HepG2 (cell line): ENCODE results near the gene NKD1. TPM values are rescaled to one million over a fixed set of nuclear protein-coding genes. Genes with fewer than 3 reads are reported as not detected.

Experiments used
- ATAC-seq: fragments of 200-7000 bp; cut with Tn5 transposase; 3 replicates; pipeline ENCODE4 v1.9.1; 2020; ENCODE audit warnings: mild to moderate bottlenecking, moderate library complexity
- BruUV-seq: library from RNA; stranded (reverse); fragments of 400-500 nt; replicated peaks from 2 replicates; lab custom pipeline; 2021; lab: Mats Ljungman, UMichigan
- CTCF ChIA-PET: fragments of 300-600 bp; formaldehyde crosslinking; extraction: SDS; loops from one replicate; lab custom pipeline; 2021; ENCODE audit warnings: low total read pairs, inconsistent platforms, low intra/inter-chr PET ratio; lab: Yijun Ruan, JAX
- POLR2A ChIA-PET: fragments of 350-600 bp; sonication (Branson Sonifier 250); formaldehyde crosslinking; loops from one replicate; lab custom pipeline; 2020; ENCODE audit warnings: antibody characterized with exemption, inconsistent platforms; lab: Yijun Ruan, JAX
- DNase-seq: peaks from one replicate; pipeline ENCODE4 v3.0.0-alpha.2; 2015; ENCODE audit warnings: low spot score
- FAIRE-seq: peaks from 3 replicates; lab custom pipeline; 2011; peaks lifted over from hg19 to GRCh38; lab: Jason Lieb, UNC
- H2AFZ ChIP-seq: one replicate; pipeline ENCODE4 v1.6.1; 2011; ENCODE audit warnings: low read length, inconsistent platforms
- H3K27ac ChIP-seq: fragments of 300-600 bp; 3 replicates; pipeline ENCODE4 v1.8.0; 2011; ENCODE audit warnings: mixed run types, mild to moderate bottlenecking, mixed read lengths, low read length, inconsistent platforms; ENCODE audit not compliant: insufficient read depth; ENCODE audit errors: extremely low read length
- H3K27me3 ChIP-seq, 2 experiments: fragments of 200-600 bp in 1 of 2; 2 replicates in 1 of 2; 3 replicates in 1 of 2; pipeline versions ENCODE4 v1.6.0 to v1.8.0; 2011; ENCODE audit warnings: low read length in 2 of 2, mild to moderate bottlenecking in 2 of 2, moderate library complexity in 2 of 2, inconsistent platforms in 1 of 2; ENCODE audit not compliant: insufficient read depth in 2 of 2, control insufficient read depth in 1 of 2
- H3K36me3 ChIP-seq, 2 experiments: fragments of 200-600 bp in 1 of 2; replicated peaks in 1 of 2; 2 replicates in 1 of 2; 3 replicates in 1 of 2; pipeline versions ENCODE4 v1.5.1 to v1.8.0; 2011; ENCODE audit warnings: low read length in 2 of 2, inconsistent platforms in 1 of 2; ENCODE audit not compliant: insufficient read depth in 2 of 2, control insufficient read depth in 1 of 2
- H3K4me1 ChIP-seq: 2 replicates; pipeline ENCODE4 v1.5.1; 2012; ENCODE audit warnings: low read length, inconsistent platforms; ENCODE audit not compliant: insufficient read depth
- H3K4me2 ChIP-seq: 2 replicates; pipeline ENCODE4 v1.6.0; 2011; ENCODE audit warnings: low read depth, low read length, inconsistent platforms
- H3K4me3 ChIP-seq, 3 experiments: fragments of 200-600 bp in 1 of 3; sonication (generic), shearing (Covaris generic) in 1 of 3; replicated peaks in 1 of 3; 2 replicates each; pipeline ENCODE4 v1.5.1; 2011 to 2016; ENCODE audit warnings: low read length in 3 of 3, inconsistent platforms in 2 of 3, low read depth in 2 of 3, mild to moderate bottlenecking in 2 of 3, control low read depth in 1 of 3, mixed read lengths in 1 of 3; ENCODE audit not compliant: insufficient read depth in 1 of 3
- H3K79me2 ChIP-seq: one replicate; pipeline ENCODE4 v1.6.1; 2011; ENCODE audit warnings: low read length, inconsistent platforms; ENCODE audit not compliant: insufficient read depth
- H3K9ac ChIP-seq: 2 replicates; pipeline ENCODE4 v1.6.0; 2011; ENCODE audit warnings: mild to moderate bottlenecking, low read depth, low read length, inconsistent platforms; ENCODE audit not compliant: insufficient read depth
- H3K9me3 ChIP-seq: 2 replicates; pipeline ENCODE4 v1.5.1; 2012; ENCODE audit warnings: mild to moderate bottlenecking, low read length
- H4K20me1 ChIP-seq: 2 replicates; pipeline ENCODE4 v1.6.0; 2011; ENCODE audit warnings: inconsistent platforms, mild to moderate bottlenecking, low read length, moderate library complexity; ENCODE audit not compliant: insufficient read depth
- CEBPG ChIP-seq: IDR thresholded peaks from 2 replicates; pipeline ENCODE4 v1.6.1; 2016
- DMTF1 ChIP-seq: sonication (generic); formaldehyde crosslinking; IDR thresholded peaks from 2 replicates; pipeline ENCODE4 v1.4.0; 2020; ENCODE audit warnings: mild to moderate bottlenecking, missing genetic modification reagents
- FOXP1 ChIP-seq, 2 experiments: fragments of 450-650 bp in 1 of 2; IDR thresholded peaks; 2 replicates each; pipeline ENCODE4 v1.6.1; 2017 to 2018; ENCODE audit warnings: antibody characterized with exemption in 1 of 2
- GABPB1 ChIP-seq: IDR thresholded peaks from 2 replicates; pipeline ENCODE4 v1.6.1; 2016; ENCODE audit warnings: mild to moderate bottlenecking, missing genetic modification reagents, moderate library complexity, missing compliant biosample characterization
- GATAD2A ChIP-seq: IDR thresholded peaks from 2 replicates; pipeline ENCODE4 v1.6.1; 2016
- RARA ChIP-seq: IDR thresholded peaks from 2 replicates; pipeline ENCODE4 v1.6.1; 2016; ENCODE audit warnings: missing genetic modification reagents, missing compliant biosample characterization
- SOX5 ChIP-seq: IDR thresholded peaks from 2 replicates; pipeline ENCODE4 v1.6.1; 2016; ENCODE audit warnings: borderline replicate concordance
- ZNF121 ChIP-seq: sonication (generic); formaldehyde crosslinking; IDR thresholded peaks from 2 replicates; pipeline ENCODE4 v1.5.0; 2020; ENCODE audit warnings: mild to moderate bottlenecking, missing genetic modification reagents
- ZNF460 ChIP-seq: sonication (generic); formaldehyde crosslinking; IDR thresholded peaks from 2 replicates; pipeline ENCODE4 v1.5.1; 2020; ENCODE audit warnings: missing genetic modification reagents, mild to moderate bottlenecking, borderline replicate concordance
- ZNF513 ChIP-seq: sonication (generic); formaldehyde crosslinking; conservative IDR thresholded peaks from 2 replicates; pipeline ENCODE4 v1.5.0; 2020; ENCODE audit warnings: missing genetic modification reagents
- ZNF770 ChIP-seq: sonication (generic); formaldehyde crosslinking; IDR thresholded peaks from 2 replicates; pipeline ENCODE4 v1.5.0; 2020; ENCODE audit warnings: mild to moderate bottlenecking, missing genetic modification reagents
- ZNF790 ChIP-seq: sonication (generic); formaldehyde crosslinking; IDR thresholded peaks from 2 replicates; pipeline ENCODE4 v1.8.0; 2022; ENCODE audit warnings: missing genetic modification reagents, mild to moderate bottlenecking, borderline replicate concordance
- WGBS: methylation state at CpG from one replicate; pipeline ENCODE4 v1.1.6; 2017; ENCODE audit warnings: low lambda C conversion rate; 5-methylcytosine and 5-hydroxymethylcytosine counted together
- in situ Hi-C: cut with HindIII; loops from 2 replicates; pipeline ENCODE4 v1.10.0; 2017; ENCODE audit warnings: low pct_unique_long_range_greater_than_20kb; ENCODE audit not compliant: extremely low pct_ligation_motif_present
- intact Hi-C: fragments of 100-400 bp; cut with micrococcal nuclease; formaldehyde crosslinking; loops from one replicate; pipeline ENCODE4 v1.10.0; 2022; ENCODE audit not compliant: unreplicated experiment
- polyA plus RNA-seq, 8 experiments: library from polyadenylated mRNA; depleted of rRNA in 3 of 8; stranded (reverse) in 7 of 8; unstranded in 1 of 8; fragments of >200 nt; fragmentation: Illumina TruSeq in 4 of 8; extraction: Trizol in 4 of 8; gene quantifications; 2 replicates each; pipeline versions ENCODE4 v1.2.1 to v1.2.3, GENCODE V29; 2011 to 2016; ENCODE audit warnings: low read depth in 4 of 8, missing spikeins in 1 of 8, mixed read lengths in 1 of 8; ENCODE audit not compliant: insufficient read depth in 1 of 8
- total RNA-seq, 5 experiments: library from RNA; depleted of rRNA; stranded (reverse); fragments of >200 nt; fragmentation: Illumina TruSeq; extraction: Trizol; gene quantifications; 2 replicates each; pipeline ENCODE4 v1.2.3, GENCODE V29; 2016; ENCODE audit warnings: low read depth in 1 of 5

The NKD1 gene
- total and polyA plus RNA-seq, 2 of the 13 experiments (the other 11 are each of a cell fraction or from before 2014, with no cell fraction given) = 70.4 to 121 TPM

- CTCF ChIA-PET = no interaction called here
Measured at GRCh38 chr16:50500171-50500874, 47.9 kb upstream of the NKD1 start.

More at GRCh38 chr16:50500171-50500874, 47.9 kb upstream of the NKD1 start:
- Histone ChIP-seq H3K9me3 (0 out of 2 replicates have a peak, but pooled peaks cover 6% of the 10 kb centered on the region), H3K4me2 (no peak overlapping the region), H3K4me3 (no peak overlapping the region), H3K36me3 (no peaks in the 10 kb centered on the region), H2AFZ (no peak overlapping the region), H3K27me3 (no peaks in the 10 kb centered on the region), H3K79me2 (no peaks in the 10 kb centered on the region), H4K20me1 (no peaks in the 10 kb centered on the region), H3K9ac (no peak overlapping the region), H3K27ac (no peak overlapping the region), H3K4me1 (peaks cover 81% of the 10 kb centered on the region)
- 86% methylated on average over 7 of the region's 7 CpGs for WGBS
- no peak for DNase-seq
- BruUV-seq = no TSS peak
- intact Hi-C loops (no loop called here), in situ Hi-C loops (no loop called here)
- FAIRE-seq = no peak
- ATAC-seq = no peak
- POLR2A ChIA-PET = interaction anchor here (1.3 kb wide), 1 partner anchor 32 kb away, joined by 3 read pairs; no protein-coding TSS in a partner anchor
- peak; percentile 35; the same call in 1 of the 2 replicates for TF ChIP-seq CEBPG (CRISPR knock-in tag)
- TF ChIP-seq ZNF121 (CRISPR knock-in tag) = peak; percentile 47; the same call in 1 of the 2 replicates
- TF ChIP-seq ZNF790 (CRISPR knock-in tag) = no peak
- no peak for TF ChIP-seq ZNF513
- peak; percentile 69 for TF ChIP-seq ZNF460 (CRISPR knock-in tag)
- no peak for TF ChIP-seq DMTF1 (CRISPR knock-in tag)
- TF ChIP-seq RARA = no peak
- TF ChIP-seq SOX5 (CRISPR knock-in tag) = no peak
- TF ChIP-seq GATAD2A = 0 out of 2 replicates have a peak, but pooled peaks have one; percentile 14
- TF ChIP-seq FOXP1 (IDR thresholded peaks at IDR 0.05) = no peak
- TF ChIP-seq FOXP1 (CRISPR knock-in tag; IDR thresholded peaks at IDR 0.05) = 0 out of 2 replicates have a peak, but pooled peaks have one; percentile 39
- peak; percentile 53; the same call in 1 of the 2 replicates for TF ChIP-seq ZNF770 (CRISPR knock-in tag)
- TF ChIP-seq GABPB1 (CRISPR knock-in tag) = no peak
- TF ChIP-seq, all 625 proteins: peak for 6
